CMK (cell line): ENCODE results near the gene PRTFDC1.

Experiments used
- DNase-seq: peaks from one replicate; pipeline ENCODE4 v3.0.0-alpha.2; 2010; ENCODE audit warnings: low read depth

PRTFDC1 gene

GRCh38 chr10:24902400-24902728 lies 50.0 kb downstream of the PRTFDC1 start:
- DNase-seq, result no peak

- DNase-seq, result no peak
Observed at GRCh38 chr10:24901686-24902399, 50.6 kb downstream of the PRTFDC1 start.

- no peak for DNase-seq
Observed at GRCh38 chr10:24900888-24901685, 51.3 kb downstream of the PRTFDC1 start.

GRCh38 chr10:24899571-24899970 lies 52.8 kb downstream of the PRTFDC1 start:
- DNase-seq, result no peak

GRCh38 chr10:24898501-24898900 lies 53.9 kb downstream of the PRTFDC1 start:
- DNase-seq, result no peak

GRCh38 chr10:24897326-24897926 lies 55.0 kb downstream of the PRTFDC1 start:
- peak; percentile 38 for DNase-seq

GRCh38 chr10:24894728-24895127 lies 57.7 kb downstream of the PRTFDC1 start:
- no peak for DNase-seq

GRCh38 chr10:24894309-24894708 lies 58.1 kb downstream of the PRTFDC1 start:
- DNase-seq, result no peak

- DNase-seq, result no peak
Observed at GRCh38 chr10:24893127-24893526, 59.3 kb downstream of the PRTFDC1 start.

- no peak for DNase-seq
Observed at GRCh38 chr10:24891823-24892222, 60.6 kb downstream of the PRTFDC1 start.

- no peak for DNase-seq
Observed at GRCh38 chr10:24889639-24890038, 62.8 kb downstream of the PRTFDC1 start.

- DNase-seq, result no peak
Observed at GRCh38 chr10:24887855-24888231, 64.6 kb downstream of the PRTFDC1 start.

- DNase-seq, result no peak
Observed at GRCh38 chr10:24886290-24886680, 66.1 kb downstream of the PRTFDC1 start.

GRCh38 chr10:24885551-24886289 lies 66.7 kb downstream of the PRTFDC1 start:
- DNase-seq, result no peak

GRCh38 chr10:24884793-24885192 lies 67.6 kb downstream of the PRTFDC1 start:
- no peak for DNase-seq

GRCh38 chr10:24884316-24884715 lies 68.1 kb downstream of the PRTFDC1 start:
- no peak for DNase-seq

- no peak for DNase-seq
Observed at GRCh38 chr10:24883176-24883575, 69.2 kb downstream of the PRTFDC1 start.

GRCh38 chr10:24882047-24882698 lies 70.2 kb downstream of the PRTFDC1 start:
- no peak for DNase-seq

- DNase-seq, result no peak
Observed at GRCh38 chr10:24879861-24880260, 72.5 kb downstream of the PRTFDC1 start.

GRCh38 chr10:24874133-24874532 lies 78.3 kb downstream of the PRTFDC1 start:
- no peak for DNase-seq

GRCh38 chr10:24873281-24873683 lies 79.1 kb downstream of the PRTFDC1 start:
- DNase-seq, result no peak

GRCh38 chr10:24872790-24873182 lies 79.6 kb downstream of the PRTFDC1 start:
- no peak for DNase-seq
